NCI-H146 treated with DMSO at 0.1 percent for 48 hours (cell line): ENCODE data around the gene COG1.
A peak's percentile ranks its signal among the peaks of the same experiment; 100 is the strongest.
"Not testable (repeated sequence)": the region's sequence is repeated elsewhere in the genome, so short reads cannot be mapped to it uniquely, and the experiment has no call there.

Experiments used
- DNase-seq: peaks from one replicate; lab custom pipeline; 2025; ENCODE audit not compliant: unreplicated experiment; lab: John Stamatoyannopoulos, UW

Gene COG1

GRCh38 chr17:73192894-73193701 lies at the start of gene COG1:
Gene COG1, plus strand, starts transcription at chr17:73193055. Its CDS starts 15 bp downstream, at chr17:73193070.
- peak; percentile 70 for DNase-seq

GRCh38 chr17:73144209-73144608 lies 48.6 kb upstream of the COG1 start:
- DNase-seq: not testable (repeated sequence)

- no peak for DNase-seq
Observed at GRCh38 chr17:73145641-73146040, 47.2 kb upstream of the COG1 start.

GRCh38 chr17:73147791-73148190 lies 45.1 kb upstream of the COG1 start:
- DNase-seq: not testable (repeated sequence)

GRCh38 chr17:73148540-73149334 lies 44.1 kb upstream of the COG1 start:
- DNase-seq: no peak

GRCh38 chr17:73150622-73151300 lies 42.1 kb upstream of the COG1 start:
- DNase-seq: not testable (repeated sequence)

- DNase-seq: no peak
Observed at GRCh38 chr17:73151916-73152632, 40.8 kb upstream of the COG1 start.

- no peak for DNase-seq
Observed at GRCh38 chr17:73155410-73156165, 37.3 kb upstream of the COG1 start.

GRCh38 chr17:73156166-73156840 lies 36.6 kb upstream of the COG1 start:
- peak; percentile 36 for DNase-seq

- DNase-seq: no peak
Observed at GRCh38 chr17:73156887-73157520, 35.9 kb upstream of the COG1 start.

- DNase-seq: no peak
Observed at GRCh38 chr17:73157521-73157890, 35.3 kb upstream of the COG1 start.

GRCh38 chr17:73158133-73158532 lies 34.7 kb upstream of the COG1 start:
- DNase-seq: no peak

GRCh38 chr17:73160980-73161630 lies 31.8 kb upstream of the COG1 start:
- DNase-seq: peak; percentile 44

- no peak for DNase-seq
Observed at GRCh38 chr17:73163043-73163442, 29.8 kb upstream of the COG1 start.

- no peak for DNase-seq
Observed at GRCh38 chr17:73165616-73166404, 27.0 kb upstream of the COG1 start.

GRCh38 chr17:73166731-73167581 lies 25.9 kb upstream of the COG1 start:
- DNase-seq: no peak

- no peak for DNase-seq
Observed at GRCh38 chr17:73168667-73169066, 24.2 kb upstream of the COG1 start.
